GM12873 (cell line): ENCODE results near the gene RAB9B.

ENCODE experiments used
- CTCF ChIP-seq: IDR thresholded peaks from 2 replicates; pipeline ENCODE4 v1.5.1; 2012; ENCODE audit warnings: low read depth, mild to moderate bottlenecking, moderate library complexity, low read length, control low read depth; ENCODE audit not compliant: insufficient read depth; ENCODE audit errors: missing control alignments

The RAB9B gene

GRCh38 chrX:103849558-103849957 lies 17.5 kb upstream of the RAB9B start:
- no peak for TF ChIP-seq CTCF

- no peak for TF ChIP-seq CTCF
Observed at GRCh38 chrX:103847174-103847870, 15.3 kb upstream of the RAB9B start.

GRCh38 chrX:103846386-103846785 lies 14.3 kb upstream of the RAB9B start:
- no peak for TF ChIP-seq CTCF

GRCh38 chrX:103845165-103845653 lies 13.2 kb upstream of the RAB9B start:
- peak; percentile 76 for TF ChIP-seq CTCF

GRCh38 chrX:103839404-103839803 lies 7.3 kb upstream of the RAB9B start:
- no peak for TF ChIP-seq CTCF

- TF ChIP-seq CTCF: no peak
Observed at GRCh38 chrX:103831342-103831802, 685 bp downstream of the RAB9B start.

- TF ChIP-seq CTCF: no peak
Observed at GRCh38 chrX:103830848-103831247, 1.2 kb downstream of the RAB9B start.

- no peak for TF ChIP-seq CTCF
Observed at GRCh38 chrX:103828529-103828928, 3.5 kb downstream of the RAB9B start.
